ENCODE measurements around the gene CRYBB3.

Gene CRYBB3

GRCh38 chr22:25167834-25168601, 31.6 kb upstream of the CRYBB3 start:
- POLR2A ChIA-PET, result no interaction called here

GRCh38 chr22:25169278-25170031, 30.2 kb upstream of the CRYBB3 start:
- ChIA-PET POLR2A (no interaction called here), CTCF (interaction anchor here (1.1 kb wide), 1 partner anchor 8 kb away, joined by 3 read pairs; no protein-coding TSS in a partner anchor)
- no peak for TF ChIP-seq CTCF (IDR thresholded peaks at IDR 0.05; ENCODE audit: control extremely low read depth, extremely low read depth, low read depth, missing control alignments)
- DNase-seq (ENCODE audit: extremely low spot score), result no peak

More at GRCh38 chr22:25167834-25168601, 31.6 kb upstream of the CRYBB3 start:
- no peak for TF ChIP-seq CTCF (IDR thresholded peaks at IDR 0.05; ENCODE audit: control extremely low read depth, extremely low read depth, low read depth, missing control alignments)
- no peak for DNase-seq (ENCODE audit: extremely low spot score)
- CTCF ChIA-PET, result interaction anchor here (1.3 to 2.6 kb wide), 2 partner anchors 8 to 34 kb away, joined by 3 to 6 read pairs; no protein-coding TSS in a partner anchor

GRCh38 chr22:25170426-25170980, 29.2 kb upstream of the CRYBB3 start:
- DNase-seq (ENCODE audit: extremely low spot score), result no peak
- POLR2A ChIA-PET, result no interaction called here
- CTCF ChIA-PET, result interaction anchor here (1.1 kb wide), 1 partner anchor 9 kb away, joined by 3 read pairs; no protein-coding TSS in a partner anchor
- no peak for TF ChIP-seq CTCF (IDR thresholded peaks at IDR 0.05; ENCODE audit: control extremely low read depth, extremely low read depth, low read depth, missing control alignments)

- peak; percentile 52 for DNase-seq (ENCODE audit: extremely low spot score)
- POLR2A ChIA-PET, result no interaction called here
- TF ChIP-seq CTCF (IDR thresholded peaks at IDR 0.05; ENCODE audit: control extremely low read depth, extremely low read depth, low read depth, missing control alignments), result peak; percentile 21
- CTCF ChIA-PET, result interaction anchor here (1.6 to 1.7 kb wide), 2 partner anchors 13 to 92 kb away, joined by 5 to 8 read pairs; no protein-coding TSS in a partner anchor
Measured at GRCh38 chr22:25172153-25172552, 27.5 kb upstream of the CRYBB3 start.

GRCh38 chr22:25174156-25174887, 25.3 kb upstream of the CRYBB3 start:
- POLR2A ChIA-PET, result no interaction called here
- no peak for TF ChIP-seq CTCF (IDR thresholded peaks at IDR 0.05; ENCODE audit: control extremely low read depth, extremely low read depth, low read depth, missing control alignments)
- DNase-seq (ENCODE audit: extremely low spot score), result no peak
- CTCF ChIA-PET, result interaction anchor here (1.8 kb wide), 1 partner anchor 27 kb away, joined by 4 read pairs; no protein-coding TSS in a partner anchor
